CD4-positive, alpha-beta T cell treated with Interleukin-17A for 4 hours (primary cell): ENCODE measurements around the gene AWAT2.
A peak's percentile ranks its signal among the peaks of the same experiment; 100 is the strongest.
"Not testable (repeated sequence)": the region's sequence is repeated elsewhere in the genome, so short reads cannot be mapped to it uniquely, and the experiment has no call there.

ENCODE experiments used
- DNase-seq: peaks from one replicate; pipeline ENCODE4 v3.0.0-alpha.2; 2020; ENCODE audit warnings: mixed read lengths

Gene AWAT2

DNA sequence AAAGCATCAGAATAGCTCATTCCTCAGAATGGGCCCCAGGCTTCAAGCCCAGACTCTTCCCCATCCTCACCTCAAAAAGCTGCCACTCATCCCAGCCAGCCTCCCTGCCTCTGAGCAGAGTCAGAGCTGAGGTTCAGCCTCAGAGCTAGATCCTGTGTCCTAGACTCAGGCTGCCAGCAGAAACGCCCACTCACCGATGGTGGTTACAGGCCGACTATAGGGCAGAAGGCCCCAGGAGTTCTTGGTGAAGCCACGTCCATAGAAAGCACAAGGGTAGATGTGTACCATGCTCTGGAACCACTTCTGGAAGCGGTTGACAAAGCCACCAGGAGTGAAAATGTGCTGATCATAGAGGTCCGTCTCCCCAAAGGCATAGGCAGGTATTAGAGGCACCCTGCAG lies 7.7 kb downstream of the AWAT2 start:
- DNase-seq = no peak

DNA sequence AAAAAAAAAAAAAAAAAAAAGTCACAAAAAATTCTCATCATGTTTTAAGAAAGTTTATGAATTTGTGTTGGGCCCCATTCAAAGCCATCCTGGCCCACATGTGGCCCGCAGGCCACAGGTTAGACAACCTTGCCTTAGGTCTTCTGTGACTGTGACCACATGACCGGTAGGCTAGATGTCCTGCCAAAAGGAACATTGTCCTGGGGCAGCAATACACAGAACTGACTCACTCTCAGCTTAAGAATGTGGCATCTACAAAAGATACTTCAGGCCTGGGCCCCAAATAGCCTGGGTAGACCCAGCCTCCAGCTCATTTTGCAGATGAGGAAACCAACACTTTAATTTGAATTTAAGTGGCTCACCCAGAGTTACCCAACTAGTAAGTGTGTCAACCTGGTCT lies 10.0 kb downstream of the AWAT2 start:
- DNase-seq = no peak

DNA sequence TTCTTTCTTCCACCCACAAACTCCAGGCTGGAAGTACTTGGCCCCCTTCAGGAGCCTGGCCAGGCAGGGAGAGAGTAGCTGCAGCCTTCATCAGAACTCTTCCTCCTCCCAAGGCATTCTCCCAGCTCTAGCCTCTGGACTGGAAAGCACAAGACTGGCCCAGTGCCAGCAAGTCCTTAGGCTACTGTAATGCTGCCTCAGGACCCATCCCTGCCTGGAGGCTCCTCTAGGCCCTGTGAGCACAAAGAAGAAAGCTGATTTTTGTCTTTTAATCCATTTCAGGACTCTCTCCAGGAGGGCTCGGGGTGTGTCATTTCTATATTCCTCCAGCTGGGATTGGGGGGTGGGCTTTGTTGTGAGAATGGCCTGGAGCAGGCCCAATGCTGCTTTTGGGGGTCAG lies 10.8 kb downstream of the AWAT2 start:
- DNase-seq = no peak

DNA sequence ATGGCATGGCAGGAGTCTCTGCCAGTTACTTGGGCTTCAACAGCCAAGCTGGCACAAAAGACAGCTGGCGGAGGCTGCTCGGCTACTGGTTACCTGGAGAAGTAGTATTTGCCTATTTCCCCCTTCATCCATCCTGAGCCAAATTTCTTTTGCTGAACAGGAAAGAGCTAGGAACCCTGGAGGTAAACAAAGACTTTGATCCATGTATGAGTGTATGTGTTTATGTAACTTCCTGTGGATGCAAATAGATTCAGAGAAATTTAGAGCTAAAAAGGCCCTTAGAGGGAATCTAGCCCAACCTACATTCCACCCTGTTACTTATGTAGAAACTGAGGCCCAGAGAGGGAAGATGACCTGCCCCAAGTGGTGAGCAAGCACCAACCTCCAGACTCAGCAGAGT lies 11.2 kb downstream of the AWAT2 start:
- no peak for DNase-seq

DNA sequence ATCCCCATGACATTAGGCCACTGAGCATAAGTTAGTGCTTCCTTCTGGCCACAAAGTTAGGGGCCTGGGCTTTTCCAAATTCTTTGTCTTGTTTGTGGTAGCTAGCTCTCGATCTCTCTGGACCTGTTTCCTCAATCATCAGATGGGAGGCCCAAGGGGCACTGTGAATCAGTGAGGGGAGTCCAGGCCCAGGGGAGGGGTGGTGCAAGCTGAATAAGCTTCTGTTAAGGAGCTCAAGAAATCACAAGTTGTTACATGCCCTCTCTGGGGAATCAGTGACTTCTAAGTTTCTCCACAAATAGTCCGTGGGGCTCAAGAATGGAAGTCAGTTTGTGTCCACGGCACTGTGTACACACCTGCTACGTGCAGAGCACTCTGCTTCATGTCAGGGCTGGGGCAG lies 15.1 kb downstream of the AWAT2 start:
- DNase-seq = no peak

DNA sequence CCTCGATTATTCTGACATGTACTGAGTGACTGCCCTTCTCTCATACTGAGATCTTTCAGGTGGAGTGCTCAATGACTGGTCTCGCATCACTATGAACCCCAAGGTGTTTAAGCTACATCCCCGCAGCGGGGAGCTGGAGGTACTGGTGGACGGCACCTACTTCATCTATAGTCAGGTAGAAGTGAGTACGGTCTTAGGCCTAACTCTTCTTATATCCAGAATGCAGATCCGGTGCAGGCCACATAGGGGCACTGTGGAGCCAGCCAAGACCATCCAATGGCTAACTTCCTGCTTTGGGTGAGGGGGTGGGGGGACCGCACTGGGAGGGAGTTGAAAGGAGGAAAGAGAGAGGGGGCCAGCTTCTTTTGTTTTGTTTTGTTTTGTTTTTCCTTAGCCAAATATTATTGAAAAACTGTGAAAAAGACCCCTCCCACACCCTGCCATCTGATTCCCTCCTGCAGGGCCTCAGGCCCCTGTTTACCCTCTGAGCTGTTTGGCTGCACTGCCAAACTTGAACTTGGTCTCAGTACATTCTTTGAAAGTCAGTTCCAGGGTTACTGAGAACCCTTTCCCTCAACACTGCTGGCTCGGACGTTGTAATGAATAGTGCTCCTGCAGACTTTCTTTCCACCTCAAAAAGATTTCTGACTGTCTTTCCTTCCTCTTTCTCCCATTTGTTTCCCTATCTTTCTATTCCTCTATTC lies 16.2 kb downstream of the AWAT2 start:
- DNase-seq = peak; percentile 21

DNA sequence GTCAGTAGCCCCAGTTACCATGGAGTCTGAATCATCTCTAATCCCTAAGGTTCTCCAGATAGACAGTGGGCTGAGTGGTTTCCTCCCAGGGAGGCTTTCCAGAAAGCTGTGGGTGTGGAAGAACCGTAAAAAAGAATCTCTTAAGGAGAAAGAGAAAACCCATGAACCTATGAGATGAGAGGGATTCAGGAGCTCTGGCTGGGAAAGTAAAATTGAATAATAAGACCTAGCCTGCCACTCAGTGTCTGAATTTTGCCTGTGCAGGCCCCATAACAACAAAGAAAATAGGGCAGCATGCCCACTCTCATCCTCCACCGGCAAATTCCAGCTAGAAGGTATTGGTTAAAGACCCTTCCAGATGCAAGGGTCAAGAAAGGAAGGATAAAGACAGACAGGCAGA lies 16.9 kb downstream of the AWAT2 start:
- DNase-seq = no peak

DNA sequence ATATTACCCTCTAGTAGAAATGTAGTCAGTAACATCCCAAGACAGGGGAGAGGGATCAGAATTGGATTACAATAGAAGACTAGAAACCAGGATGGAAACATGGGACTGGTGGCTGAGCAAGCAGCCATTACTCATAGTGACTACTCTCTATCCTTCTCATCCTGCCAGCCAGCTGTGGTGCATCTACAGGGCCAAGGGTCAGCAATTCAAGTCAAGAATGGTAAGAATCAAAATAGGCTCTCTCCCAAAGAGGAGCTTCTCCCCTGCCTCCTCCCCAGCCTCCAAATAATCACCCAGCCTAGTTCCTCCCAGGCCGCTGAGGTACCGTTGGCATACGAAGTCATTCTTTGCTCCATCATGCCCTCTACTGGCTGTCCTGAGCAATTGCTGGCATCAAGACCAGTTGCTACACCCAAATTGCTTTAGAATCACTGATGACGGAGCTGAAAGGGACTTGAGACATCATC lies 19.4 kb downstream of the AWAT2 start:
- DNase-seq = peak; percentile 49

DNA sequence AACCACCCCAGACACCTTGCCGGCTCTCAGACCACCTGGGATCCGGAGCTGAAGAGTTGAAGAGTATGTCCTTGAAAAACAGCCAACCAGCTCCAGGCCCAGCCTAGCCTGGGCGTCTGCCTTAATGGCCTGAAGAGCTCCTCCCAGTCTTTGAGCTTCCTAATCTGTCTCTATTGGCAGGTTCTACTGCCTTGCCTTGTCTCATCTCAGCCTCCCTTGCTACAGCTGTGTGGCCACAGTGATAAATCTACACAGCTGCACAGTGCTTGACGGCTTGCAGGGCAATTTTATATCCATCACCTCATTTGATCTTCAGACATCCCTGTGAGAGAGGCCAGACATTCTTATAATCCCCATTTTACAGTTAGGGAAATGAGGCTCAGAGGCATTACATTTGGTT lies 19.9 kb downstream of the AWAT2 start:
- no peak for DNase-seq

DNA sequence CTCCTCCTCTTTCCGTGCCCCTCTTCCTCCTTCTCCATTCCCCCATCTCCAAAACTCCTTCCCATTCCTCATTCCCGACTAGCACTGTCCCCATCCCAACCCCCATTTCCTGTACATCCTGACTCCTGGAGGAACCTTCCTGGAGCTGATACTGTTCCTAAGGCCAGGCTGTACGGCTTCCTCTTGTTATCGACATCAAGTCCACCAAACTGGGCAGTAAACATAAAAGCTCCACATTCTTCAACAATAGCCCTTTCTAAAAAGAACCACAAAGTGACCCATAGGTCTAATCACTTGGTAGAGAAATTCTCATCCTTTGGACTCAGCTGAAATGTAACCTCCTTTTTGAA lies 22.9 kb downstream of the AWAT2 start:
- no peak for DNase-seq

DNA sequence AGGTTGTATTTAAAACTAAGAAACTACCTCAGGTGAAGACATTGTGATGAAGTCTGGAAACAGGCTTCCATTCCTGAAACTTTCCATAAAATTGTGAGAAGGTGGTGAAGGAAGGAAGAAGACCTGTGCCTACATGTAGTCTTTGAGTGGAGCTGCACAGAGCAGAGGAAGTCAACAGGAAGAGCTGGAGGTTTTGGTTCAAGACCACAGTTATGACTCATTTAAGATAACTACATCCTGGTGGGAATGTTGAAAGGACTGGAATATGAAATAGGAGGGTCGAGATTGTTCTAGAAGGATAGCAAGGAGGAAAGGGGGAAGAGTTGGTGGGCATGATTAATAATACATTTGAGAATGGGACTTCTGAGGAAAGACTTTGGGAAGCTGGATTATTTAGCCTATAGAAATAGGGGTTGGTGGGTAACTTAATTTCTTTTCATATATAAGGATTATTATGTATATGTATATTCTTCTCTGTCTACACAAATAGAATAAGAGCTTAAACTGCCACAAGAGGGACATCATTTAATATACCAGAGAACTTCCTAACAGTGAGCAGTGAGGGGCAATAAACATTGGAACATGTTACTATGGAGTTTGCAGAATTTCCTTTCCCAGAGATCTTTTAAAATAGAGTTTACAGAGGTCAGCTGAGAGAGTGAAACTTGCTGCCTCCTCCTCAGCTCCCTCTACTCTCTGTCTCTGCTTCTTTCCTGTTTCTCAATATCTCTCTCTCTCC lies 23.5 kb downstream of the AWAT2 start:
- no peak for DNase-seq

DNA sequence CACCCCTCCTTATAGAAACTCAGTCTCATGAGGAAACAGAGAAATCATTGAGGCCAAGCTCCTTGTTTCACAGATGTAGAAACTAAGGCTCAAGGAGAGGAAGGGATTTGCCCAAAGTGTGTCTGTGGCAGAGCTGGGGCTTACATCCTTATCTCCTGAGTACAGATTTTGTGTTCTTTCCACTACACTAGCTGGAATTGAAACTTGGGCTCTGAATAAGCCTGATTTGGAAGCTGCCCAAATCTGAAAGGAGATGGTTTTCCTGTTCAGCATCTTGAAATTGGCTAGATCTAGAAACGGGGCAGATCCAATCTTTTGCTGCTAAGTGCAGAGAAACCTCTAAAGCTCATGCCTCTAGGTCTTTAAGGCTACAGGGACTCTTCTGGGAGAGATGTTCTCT lies 24.3 kb downstream of the AWAT2 start:
- no peak for DNase-seq

DNA sequence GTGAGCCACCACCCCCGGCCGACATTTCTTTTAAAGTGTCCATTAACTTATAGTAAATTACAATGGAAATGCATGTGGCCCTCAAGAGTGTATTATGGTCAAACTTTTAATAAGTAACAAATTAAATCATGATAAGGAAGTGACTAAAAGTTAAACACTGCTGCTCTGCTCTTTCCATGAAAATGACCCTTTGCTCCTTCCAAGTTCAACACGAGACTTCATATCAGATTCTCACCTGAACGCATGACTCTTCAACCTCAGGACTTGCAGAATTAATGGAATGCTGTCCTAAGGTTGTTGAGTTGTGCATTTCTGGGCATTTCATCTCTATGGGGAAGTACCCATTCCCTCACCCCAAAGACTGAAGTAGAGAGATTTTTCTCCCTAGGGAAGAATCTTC lies 27.1 kb downstream of the AWAT2 start:
- DNase-seq = no peak

DNA sequence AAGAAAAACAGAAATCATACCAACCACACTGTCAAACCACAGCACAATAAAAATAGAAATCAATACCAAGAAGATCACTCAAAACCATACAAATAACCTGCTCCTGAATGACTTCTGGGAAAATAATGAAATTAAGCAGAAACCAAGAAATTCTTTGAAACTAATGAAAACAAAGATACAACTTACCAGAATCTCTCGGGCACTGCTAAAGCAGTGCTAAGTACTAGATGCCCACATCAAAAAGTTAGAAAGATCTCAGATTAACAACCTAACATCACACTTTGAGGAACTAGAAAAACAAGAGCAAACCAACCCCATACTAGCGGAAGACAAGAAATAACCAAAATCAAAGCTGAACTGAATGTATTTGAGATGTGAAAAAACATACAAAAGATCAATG lies 33.2 kb downstream of the AWAT2 start:
- no peak for DNase-seq

DNA sequence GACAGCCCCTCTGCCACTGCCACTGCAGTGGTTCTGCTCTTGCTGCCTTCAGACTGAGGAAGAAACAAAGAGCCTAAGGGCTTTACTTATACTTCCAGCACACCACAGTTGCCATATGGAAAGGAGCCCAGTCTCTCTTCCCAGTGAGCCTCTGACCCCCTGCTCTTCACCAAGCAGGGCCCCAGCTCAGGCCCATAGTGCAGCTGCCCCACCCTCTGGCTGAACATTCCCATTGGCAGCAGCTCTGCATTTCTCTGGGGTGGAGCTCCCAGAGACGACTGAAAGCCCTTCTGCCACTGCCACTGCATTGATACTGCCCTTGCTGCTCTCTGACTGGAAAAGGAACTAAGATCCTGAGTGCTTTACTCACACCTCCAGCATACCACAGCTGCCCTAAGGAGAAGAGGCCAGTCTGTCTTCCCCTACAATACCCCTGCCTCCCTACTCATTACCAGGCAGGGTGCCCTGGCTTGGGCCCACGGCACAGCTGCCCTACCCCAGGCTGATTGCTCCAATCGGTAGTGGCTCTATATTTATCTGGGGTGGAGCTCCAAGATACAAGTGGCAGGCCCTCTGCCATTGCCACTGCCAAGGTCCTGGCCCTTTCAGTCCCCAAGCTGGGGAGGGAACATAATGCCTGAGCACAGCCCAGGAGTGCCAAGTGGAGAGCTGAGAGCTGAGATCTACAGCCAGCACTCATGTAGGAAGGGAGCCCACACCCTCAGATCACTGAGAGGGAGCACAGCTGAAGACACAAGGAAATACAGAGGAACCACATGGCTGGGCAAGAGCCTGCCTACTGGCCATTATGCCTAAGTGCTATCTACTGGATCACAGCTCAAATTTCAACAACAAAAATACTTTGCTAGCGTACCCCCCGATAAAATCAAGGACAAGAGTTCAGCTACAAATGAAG lies 36.0 kb downstream of the AWAT2 start:
- DNase-seq = no peak

DNA sequence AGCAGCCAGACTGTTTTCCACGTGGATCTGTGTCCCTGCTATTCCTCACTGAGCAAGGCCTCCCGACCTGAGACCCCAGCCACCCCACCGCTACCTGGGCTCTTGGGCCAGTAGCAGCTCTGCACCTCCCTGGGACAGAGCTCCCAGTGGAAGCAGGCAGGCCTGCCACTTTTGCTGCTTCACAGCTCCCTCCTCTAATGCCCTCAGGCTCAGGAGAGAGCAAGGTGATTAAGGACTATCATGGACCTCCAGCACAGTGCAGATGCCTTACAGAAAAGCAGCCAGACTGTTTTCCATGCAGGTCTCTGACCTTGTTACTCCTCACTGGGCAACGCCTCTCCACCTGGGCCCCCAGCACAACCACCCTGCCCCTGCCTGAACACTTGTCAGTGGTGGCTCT lies 37.0 kb downstream of the AWAT2 start:
- no peak for DNase-seq

DNA sequence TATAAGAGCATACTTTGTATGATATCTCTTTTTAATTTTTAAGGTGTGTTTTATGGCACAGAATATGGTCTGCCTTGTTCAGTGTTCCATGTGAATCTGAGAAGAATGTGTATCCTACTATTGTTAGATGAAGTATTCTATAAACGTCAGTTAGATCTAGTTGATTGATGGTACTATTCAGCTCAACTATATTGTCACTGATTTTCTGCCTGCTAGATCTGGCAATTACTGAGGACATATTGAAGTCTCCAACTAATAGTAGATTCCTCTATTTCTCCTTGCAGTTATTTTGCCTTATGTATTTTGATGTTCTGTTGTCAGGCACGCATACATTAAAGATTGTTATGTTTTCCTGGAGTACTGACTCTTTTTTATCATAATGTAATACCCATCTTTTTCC lies 39.8 kb downstream of the AWAT2 start:
- no peak for DNase-seq

DNA sequence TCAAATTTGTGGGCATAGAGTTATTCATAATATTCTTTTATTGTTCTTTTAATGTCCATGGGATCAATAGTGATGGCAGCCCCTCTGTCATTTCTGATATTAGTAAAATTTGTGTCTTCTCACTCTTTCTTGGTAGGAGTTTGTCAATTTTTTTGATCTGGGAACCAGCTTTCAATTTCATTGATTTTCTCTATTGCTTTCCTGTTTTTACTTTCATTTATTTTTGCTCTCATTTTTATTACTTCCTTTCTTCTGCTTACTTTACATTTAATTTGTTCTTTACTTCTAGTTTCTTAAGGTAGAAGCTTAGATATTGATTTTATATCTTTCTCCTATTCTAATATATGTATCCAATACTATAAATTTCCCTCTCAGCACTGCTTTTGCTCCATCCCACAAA lies 40.7 kb downstream of the AWAT2 start:
- no peak for DNase-seq

DNA sequence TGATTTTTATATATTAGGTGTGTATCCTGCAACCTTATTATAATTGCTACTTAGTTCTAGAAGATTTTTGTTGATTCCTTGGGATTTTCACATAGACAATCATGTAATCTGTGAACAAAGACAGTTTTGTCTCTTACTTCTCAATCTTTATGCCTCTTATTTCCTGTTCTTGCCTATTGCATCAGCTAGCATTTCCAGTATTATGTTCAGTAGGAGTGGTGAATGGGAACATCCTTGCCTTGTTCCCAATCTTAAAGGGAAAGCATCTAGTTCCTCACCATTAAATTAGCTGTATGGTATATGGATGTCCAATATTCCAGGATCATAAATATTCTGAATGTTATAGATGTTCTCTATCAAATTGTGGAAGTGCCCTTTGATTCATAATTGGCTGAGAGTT lies 41.8 kb downstream of the AWAT2 start:
- DNase-seq = no peak

DNA sequence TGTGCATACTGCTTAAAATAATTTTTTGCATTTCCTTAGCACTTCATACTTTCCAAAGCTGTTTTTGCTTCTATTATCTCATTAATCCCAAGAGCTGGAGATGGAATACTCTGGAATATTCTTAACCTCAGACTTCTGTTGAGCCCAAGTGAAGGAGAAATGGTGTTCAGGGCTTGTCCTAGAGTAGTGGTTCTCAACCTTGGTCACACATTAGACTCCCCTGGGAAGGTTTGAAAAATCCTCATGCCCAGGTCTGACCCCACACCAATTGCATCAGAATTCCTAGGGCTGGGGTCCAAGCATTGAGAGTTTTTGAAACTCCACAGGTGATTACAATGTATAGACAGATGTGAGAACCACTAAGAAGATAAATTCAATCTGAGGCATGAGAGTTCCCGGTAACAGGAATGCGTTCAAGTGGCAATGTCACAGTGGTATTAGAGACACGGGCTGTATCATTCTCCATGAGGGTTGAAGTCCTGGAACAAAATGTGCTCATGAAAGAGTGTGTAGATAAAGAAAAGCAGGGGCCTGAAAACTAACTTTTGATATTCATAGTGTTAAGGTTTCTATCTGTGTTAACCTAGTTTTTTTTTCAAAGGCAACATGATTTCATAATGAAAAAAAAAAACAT lies 47.9 kb downstream of the AWAT2 start:
- DNase-seq = no peak

DNA sequence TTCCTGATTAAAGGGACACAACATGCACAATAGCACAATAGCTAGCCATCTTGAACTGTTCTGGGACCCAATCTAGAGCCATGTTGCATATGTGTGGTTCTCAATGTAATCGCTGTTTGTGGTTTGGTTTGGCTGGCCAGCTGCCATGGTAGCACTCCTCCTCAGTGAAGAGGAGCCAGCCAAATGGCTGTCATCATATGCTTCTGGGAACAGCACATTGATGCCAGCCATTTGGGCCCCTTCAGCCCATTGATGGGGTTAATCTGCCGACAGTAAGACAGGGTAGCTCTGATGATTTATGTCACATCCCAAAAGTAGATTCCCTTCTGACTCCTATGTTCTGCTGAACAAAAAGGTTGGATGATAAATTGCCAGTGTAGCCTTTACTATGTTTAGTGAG lies 48.5 kb downstream of the AWAT2 start:
- no peak for DNase-seq

DNA sequence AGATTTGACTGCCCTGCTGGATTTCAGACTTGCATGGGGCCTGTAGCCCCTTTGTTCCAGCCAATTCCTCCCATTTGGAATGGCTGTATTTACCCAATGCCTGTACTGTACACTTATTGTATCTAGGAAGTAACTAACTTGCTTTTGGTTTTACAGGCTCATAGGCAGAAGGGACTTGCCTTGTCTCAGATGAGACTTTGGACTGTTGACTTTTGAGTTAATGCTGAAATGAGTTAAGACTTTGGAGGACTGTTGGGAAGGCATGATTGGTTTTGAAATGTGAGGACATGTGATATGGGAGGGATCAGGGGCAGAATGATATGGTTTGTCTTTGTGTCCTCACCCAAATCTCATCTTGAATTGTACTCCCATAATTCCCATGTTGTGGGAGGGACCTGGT lies 51.4 kb downstream of the AWAT2 start:
- DNase-seq = not testable (repeated sequence)

DNA sequence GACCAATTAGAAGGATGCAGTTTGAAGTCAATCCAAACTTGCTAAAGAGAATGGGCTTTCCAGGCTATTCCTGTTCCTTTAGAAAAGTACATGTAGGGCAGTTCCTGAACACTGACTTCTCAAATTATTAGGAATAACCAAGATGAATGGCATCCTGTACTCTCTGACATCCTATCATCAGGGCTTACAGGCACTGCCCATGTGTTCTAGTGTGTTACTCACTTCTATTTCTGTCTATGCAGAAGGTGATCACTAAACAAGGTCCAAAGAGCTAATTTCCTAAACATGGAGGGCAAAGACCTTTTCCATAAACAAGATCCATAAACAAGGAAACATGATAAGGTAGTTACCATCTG lies 53.6 kb downstream of the AWAT2 start:
- DNase-seq = no peak
